ENCODE results near the gene FYCO1.

The FYCO1 gene

DNA sequence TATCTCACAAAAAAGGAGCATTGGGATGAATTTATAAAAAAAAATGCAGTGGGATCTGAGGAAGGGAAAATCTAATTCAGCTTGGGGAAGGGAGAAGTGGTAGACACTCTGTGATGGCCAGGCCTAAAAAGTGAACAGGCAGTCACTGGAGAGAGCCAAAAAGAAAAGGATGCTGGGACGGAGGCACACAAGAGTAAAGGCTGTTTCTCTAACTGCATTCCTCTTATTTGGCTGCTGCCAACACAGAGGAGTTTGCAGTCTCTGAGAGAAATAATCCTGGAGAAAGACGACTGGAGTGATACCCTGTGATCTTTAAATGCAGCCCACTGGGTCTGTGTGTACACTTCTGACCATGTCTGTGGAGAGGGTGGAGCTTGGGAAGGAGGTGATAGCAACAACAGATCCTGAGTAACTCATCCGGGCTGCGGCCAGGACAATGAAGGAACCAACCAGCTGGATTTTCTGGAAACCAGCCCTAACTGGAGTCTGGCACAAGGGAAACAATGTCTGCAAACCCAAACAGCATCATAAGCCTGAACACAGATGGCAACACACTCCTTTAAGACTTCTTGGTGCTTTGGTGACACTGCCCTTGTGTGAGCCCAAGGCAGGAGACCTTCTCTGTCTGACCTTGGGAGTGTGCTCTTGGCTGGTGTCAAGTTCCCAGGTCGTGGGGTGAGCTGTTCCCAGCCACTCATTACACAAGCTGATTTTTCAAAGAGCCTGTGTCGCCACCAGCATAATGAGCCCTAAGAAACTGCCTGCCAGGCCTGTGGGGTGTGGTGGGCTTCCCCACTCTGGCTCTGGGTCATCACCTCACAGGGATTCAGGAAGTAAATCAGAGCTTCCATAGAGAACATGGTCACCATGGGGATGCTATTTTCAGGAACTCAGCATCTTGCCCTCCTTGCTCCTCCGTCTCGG lies 8.0 kb downstream of the FYCO1 start:
- TF ChIP-seq ZFX (IDR thresholded peaks at IDR 0.05; ENCODE audit: borderline replicate concordance), result no peak
- TF ChIP-seq, protein P1, sequence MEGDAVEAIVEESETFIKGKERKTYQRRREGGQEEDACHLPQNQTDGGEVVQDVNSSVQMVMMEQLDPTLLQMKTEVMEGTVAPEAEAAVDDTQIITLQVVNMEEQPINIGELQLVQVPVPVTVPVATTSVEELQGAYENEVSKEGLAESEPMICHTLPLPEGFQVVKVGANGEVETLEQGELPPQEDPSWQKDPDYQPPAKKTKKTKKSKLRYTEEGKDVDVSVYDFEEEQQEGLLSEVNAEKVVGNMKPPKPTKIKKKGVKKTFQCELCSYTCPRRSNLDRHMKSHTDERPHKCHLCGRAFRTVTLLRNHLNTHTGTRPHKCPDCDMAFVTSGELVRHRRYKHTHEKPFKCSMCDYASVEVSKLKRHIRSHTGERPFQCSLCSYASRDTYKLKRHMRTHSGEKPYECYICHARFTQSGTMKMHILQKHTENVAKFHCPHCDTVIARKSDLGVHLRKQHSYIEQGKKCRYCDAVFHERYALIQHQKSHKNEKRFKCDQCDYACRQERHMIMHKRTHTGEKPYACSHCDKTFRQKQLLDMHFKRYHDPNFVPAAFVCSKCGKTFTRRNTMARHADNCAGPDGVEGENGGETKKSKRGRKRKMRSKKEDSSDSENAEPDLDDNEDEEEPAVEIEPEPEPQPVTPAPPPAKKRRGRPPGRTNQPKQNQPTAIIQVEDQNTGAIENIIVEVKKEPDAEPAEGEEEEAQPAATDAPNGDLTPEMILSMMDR (IDR thresholded peaks at IDR 0.05), result no peak
- peak overlapping the region; percentile 92 for H3K27ac ChIP-seq

DNA sequence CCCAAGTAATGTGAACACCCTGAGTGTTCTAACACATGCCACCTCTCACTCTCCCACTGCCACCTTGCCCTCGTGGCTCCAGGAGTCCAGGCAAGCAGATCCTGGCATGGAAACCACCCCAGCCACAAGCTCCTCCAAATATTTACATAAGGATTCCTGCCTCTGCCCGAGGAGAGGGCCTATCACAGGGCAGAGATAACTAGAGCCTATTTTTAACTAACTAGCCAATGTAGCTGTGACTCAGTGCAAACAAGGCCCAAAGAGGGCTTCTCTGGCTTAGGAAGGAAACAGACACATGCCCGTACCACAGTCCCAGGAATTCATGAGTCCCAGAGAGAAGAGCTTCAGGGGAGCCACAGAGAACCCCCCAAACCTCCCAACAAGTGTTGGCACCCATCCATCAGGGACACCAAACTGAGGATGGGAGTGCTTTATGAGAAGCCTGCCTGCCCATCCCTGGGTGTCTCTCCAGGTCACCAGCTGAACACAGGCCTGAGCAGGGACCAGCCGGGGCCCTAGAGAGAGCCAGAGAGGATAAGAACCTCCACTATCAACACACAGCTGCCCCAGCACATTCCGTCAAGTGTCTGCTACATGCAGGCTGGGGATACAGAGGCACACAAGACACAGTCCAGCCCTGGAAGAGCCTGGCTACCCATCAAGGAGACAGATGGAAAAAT lies 9.2 kb downstream of the FYCO1 start:
- peak overlapping the region; percentile 92 for H3K27ac ChIP-seq
- no peak for TF ChIP-seq ZFX (IDR thresholded peaks at IDR 0.05; ENCODE audit: borderline replicate concordance)
- TF ChIP-seq, protein P1 (IDR thresholded peaks at IDR 0.05), result no peak

DNA sequence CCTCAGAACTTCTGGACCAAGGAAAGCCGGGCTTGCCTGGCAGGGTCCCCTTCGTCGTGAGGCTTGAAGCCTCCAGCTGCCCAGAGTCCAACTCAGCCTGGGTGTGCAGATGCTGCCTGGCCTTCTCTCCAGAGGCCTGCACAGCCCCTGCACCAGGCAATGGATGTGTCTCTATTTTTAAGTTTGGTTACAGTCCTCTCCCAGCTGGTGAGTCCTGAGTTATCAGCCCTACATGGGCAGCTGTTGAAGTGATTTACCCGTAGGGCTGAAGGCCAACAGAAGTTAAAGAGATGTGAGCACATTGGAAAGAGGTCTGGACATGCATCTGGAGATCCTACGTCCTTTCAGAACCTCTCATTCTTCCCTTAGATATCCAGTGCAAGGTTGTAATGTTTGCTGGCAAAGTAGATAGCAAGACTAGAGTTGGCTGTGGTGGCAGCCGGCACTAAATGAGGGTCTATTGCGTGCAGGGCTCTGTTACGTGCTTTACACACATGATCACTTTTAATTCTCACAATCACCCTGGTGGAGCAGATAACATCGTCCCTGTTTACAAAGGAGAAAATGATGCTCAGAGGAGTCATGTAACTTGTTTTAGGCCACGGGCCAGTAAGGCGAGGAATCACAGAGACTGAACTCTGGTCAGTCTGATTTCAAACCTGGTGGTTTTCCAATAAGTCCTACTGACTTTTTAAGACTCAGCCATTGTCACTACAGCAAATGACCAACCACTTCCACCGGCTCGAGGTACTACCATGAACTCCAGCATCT lies 9.9 kb downstream of the FYCO1 start:
- TF ChIP-seq ZFX (IDR thresholded peaks at IDR 0.05; ENCODE audit: borderline replicate concordance), result no peak
- TF ChIP-seq, protein P1 (IDR thresholded peaks at IDR 0.05), result no peak
- H3K27ac ChIP-seq, result peak overlapping the region; percentile 92

DNA sequence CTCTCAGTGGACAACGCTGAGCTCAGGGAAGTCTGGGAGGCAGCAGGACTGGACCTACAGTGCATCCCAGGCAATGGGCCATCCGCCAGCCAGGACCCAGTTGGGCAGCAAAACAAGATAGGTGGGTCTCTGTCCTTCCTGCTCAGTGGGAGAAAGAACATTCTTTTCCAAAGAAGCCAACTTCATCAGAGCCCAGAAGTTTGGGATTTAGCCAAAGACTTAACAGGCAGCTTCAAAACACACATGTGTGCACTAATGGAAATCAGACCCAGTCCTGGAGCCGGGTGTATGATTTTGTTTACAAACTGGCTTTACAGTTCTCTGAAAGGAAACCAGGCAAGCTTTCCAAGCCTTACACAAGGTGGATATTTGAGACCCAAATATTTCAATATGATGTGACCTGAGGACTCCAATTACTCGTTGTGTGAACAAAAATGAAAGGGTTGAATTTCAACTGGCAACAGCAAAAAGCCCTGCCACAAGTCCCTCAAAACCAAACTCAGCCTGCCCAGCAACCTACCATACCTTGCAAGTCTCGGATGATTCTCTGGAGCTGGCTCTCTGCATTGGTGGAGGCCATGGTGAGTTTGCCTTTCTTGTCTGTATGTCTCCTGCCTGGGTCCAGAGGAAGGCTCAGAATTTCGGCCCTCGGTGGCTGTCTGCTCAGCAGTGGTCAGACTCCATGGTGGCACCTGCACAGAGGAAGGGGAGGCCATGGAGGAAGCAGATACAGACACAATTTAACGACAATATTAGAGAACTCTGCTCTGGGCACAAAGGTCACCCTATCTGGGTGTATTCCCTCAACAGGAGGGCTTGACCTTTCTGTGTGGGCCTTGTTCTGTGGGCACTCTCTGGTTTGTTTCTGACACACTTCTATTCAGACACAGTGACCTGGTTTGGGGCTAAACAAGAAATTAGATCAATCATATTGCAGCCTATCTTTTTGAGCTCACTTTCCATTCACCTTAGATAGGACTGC lies 11.0 kb downstream of the FYCO1 start:
- TF ChIP-seq, protein P1 (IDR thresholded peaks at IDR 0.05), result no peak
- no peak for TF ChIP-seq ZFX (IDR thresholded peaks at IDR 0.05; ENCODE audit: borderline replicate concordance)
- H3K27ac ChIP-seq, result peak overlapping the region; percentile 92

DNA sequence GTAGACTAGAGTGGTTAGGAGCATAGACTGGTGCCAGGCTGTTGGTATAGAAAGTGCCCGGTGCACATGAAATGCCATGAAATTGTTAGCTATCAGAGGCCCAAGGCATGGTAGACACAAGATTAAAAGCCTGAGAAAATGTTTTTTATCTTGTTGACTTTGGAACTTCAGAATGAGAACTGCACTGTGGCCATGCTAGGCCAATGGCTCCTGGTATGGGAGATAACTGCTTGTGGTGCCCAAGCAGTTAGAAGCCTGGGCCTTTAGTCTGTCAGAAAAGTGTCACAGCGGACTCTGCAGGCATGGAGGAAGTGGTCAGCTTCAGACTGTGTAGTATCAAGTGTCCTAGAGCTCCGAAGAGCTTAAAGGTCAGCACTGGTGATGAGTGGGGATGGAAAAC lies 11.9 kb downstream of the FYCO1 start:
- TF ChIP-seq ZFX (IDR thresholded peaks at IDR 0.05; ENCODE audit: borderline replicate concordance), result no peak
- TF ChIP-seq, protein P1 (IDR thresholded peaks at IDR 0.05), result no peak

DNA sequence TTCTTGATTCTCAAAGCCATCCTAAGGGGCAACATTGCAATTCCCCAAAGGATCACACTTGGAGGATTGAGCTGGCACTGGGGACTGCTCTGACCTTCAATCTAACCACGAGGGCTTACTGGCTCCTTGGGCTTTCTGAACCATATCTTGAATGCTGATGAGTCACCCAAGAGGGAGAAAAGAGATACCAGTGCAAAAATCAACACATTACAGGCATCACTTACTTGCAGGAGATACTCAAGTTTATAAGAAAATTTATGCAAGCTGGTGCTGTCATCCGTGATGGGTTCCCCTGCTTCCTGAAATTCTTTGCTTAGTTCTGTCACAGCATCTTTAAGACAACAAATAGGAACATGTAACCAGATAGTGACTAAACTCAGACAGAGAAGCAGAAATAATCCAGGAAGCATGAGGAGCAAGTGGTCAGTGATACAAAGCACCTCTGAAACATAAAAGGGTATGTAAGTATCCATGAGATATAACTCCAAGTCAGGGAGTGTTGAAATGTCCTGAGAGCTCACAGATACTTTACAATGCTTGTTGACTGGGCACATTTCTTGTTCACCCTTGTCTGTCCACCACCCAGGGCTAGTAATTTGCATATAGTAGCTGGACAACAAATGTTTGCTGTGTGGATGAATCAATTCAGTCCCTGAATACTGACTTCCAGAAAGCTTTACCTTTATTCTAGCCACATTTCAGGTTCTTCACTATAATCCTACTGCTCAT lies 14.1 kb downstream of the FYCO1 start:
- TF ChIP-seq, protein P1 (IDR thresholded peaks at IDR 0.05), result no peak
- TF ChIP-seq ZFX (IDR thresholded peaks at IDR 0.05; ENCODE audit: borderline replicate concordance), result no peak
- H3K27ac ChIP-seq, result no peak overlapping the region

More for the DNA sequence above, 11.9 kb downstream of the FYCO1 start:
- no peak overlapping the region for H3K27ac ChIP-seq

Data from 22Rv1 (cell line).